GM12801 (cell line): ENCODE results near the gene TTC27.

ENCODE experiments used
- TF ChIP-seq, protein P1 (sequence below): IDR thresholded peaks from one replicate; pipeline ENCODE4 v1.5.1; 2011; ENCODE audit warnings: control low read depth; ENCODE audit not compliant: insufficient read length; ENCODE audit errors: extremely low read depth

The TTC27 gene

DNA sequence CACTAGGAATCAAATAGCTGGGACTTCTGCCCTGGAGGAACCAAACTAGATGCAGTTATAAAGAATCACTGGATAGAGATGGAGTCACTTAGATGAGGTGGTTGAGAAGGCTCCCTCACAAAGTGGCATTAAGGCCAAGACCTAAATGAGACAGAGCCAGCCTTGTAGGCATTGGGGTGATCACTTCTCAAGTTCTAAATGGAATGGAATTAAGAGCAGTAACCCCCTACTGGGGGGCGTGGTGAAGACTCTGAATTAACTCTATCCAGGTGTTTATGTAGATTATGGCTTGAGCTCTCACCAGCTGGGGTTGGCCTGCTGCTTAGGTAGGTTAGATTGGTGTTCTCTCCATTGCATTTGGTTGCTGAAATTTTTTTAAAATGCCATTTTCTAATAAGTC, 71.3 kb downstream of the TTC27 start:
- TF ChIP-seq, protein P1, sequence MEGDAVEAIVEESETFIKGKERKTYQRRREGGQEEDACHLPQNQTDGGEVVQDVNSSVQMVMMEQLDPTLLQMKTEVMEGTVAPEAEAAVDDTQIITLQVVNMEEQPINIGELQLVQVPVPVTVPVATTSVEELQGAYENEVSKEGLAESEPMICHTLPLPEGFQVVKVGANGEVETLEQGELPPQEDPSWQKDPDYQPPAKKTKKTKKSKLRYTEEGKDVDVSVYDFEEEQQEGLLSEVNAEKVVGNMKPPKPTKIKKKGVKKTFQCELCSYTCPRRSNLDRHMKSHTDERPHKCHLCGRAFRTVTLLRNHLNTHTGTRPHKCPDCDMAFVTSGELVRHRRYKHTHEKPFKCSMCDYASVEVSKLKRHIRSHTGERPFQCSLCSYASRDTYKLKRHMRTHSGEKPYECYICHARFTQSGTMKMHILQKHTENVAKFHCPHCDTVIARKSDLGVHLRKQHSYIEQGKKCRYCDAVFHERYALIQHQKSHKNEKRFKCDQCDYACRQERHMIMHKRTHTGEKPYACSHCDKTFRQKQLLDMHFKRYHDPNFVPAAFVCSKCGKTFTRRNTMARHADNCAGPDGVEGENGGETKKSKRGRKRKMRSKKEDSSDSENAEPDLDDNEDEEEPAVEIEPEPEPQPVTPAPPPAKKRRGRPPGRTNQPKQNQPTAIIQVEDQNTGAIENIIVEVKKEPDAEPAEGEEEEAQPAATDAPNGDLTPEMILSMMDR, result no peak

DNA sequence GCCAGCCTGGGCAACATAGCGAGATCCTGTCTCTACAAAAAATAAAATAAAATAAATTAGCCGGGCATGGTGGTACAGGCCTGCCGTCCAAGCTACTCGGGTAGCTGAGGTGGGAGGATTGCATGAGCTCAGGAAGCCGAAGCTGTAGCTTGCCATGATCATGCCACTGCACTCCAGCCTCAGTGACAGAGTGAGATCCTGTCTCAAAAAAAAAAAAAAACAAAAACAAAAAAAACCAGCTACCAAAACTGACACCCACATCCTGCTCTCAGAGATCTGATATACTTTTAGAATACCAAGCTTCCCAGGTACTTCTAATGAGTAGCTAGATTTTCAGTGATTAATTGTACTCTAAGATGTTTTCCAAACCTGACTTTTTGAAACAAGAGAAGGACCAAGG, 74.0 kb downstream of the TTC27 start:
- TF ChIP-seq, protein P1, result no peak

DNA sequence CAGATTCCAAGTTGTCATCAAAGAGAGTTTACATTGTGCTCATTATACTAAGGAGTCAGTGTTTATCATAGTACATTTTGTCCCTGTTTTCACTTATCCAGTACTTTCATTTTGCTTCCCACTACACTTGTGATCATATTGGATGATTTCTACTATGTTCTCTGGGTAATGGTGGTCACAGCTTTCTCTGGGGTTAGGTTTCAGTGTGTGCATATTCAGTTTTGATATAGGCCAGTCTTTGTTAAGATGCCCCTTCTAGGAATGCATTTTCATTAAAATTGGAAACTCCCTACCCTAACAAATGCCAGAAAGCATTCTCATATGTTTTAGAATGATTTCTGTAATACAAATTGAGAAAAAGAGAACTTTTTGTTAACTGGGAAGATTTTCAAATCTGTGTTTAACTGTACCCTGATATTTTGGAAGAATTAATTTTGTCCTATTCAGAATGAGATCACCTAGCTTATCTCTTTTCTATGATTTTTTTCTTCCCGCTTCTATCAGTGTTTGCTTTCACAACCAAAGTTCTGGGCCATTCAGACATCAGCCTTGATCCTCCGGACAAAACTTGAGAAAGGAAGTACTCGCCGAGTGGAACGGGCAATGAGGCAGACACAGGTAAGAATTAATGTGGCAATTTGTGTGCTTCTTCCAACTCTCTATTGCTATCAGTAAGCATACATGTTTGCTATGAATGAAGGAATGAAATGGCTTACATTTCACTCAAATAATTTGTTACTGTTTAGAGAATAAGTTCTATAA, 74.6 kb downstream of the TTC27 start:
- TF ChIP-seq, protein P1, result no peak

DNA sequence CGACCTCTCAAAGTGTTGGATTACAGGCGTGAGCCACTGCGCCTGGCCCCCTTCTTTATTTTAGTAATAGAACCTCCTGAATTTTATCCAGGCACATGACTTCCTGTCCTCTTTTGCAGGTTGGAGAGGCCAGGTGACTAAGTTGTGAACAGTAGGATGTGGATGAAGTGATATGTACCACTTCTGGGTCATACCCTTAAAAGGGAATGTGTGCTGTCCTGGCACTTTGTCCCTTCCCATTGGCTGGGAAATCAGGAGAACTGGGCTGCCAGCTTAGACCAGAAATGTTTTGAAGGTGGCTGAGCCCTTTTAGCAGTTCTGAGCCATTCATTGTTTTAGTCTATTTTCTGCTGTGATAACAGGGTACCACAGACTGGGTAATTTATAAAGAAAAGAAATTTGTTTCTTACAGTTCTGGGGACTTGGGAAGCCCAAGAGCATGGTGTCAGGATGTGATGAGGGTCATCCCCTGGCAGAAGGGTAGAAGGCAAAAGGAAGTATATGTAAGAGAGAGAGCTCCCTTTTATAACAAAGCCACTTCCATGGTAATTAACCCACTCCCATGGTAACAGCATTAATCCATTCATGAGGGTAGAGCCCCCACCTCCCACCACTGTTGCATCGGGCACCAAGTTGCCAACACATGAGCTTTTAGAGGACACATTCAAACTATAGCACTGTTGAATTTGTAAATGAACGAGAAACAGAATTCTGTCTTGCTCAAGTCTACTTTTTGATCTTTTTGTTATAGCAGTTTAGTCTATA, 79.1 kb downstream of the TTC27 start:
- TF ChIP-seq, protein P1, result no peak

DNA sequence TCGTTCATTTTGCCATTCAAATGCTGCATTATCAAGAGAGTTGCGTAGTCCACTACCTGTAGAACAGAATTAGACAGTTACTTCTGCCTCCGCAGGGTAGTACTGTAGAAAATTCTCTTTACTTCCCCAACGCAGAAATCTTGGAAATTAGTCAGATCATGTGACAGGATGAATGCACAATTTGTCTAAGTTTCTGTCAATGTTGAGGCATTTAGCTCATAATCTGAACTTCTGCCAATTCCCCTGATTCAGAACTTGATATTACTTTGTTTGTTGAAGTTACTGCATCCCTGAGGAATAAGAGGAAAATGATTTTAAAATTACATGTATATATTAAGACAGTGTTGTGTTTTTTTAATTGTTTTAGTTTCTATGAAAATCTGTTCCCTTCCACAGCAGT, 83.4 kb downstream of the TTC27 start:
- TF ChIP-seq, protein P1, result no peak

DNA sequence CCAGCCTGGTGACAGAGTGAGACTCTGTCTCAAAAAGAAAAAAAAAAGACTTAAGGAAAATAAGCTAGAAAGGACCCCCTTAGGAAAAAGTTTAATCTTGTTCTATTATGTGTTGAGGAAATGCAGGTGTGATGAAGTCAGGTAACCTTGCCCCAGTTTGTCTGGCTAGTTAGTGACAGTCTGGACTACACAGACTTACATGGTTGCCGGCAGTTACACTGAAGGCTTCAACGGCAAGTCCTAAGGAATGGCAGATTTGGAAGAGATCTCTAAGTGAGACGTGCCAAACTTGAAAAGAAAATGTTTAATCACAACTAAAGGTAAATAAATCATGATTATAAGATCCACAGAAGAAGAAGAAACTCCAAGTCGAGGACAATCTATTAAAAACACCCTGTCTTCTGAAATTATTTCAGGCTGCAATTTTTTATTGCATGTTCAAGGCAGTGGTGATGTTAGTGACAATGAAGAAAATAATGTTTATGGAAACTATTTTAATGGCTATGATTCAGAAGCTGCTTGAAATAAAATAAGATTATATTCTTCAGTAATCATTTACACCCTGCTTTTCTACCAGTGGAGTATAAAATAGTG, 84.2 kb downstream of the TTC27 start:
- TF ChIP-seq, protein P1, result no peak

DNA sequence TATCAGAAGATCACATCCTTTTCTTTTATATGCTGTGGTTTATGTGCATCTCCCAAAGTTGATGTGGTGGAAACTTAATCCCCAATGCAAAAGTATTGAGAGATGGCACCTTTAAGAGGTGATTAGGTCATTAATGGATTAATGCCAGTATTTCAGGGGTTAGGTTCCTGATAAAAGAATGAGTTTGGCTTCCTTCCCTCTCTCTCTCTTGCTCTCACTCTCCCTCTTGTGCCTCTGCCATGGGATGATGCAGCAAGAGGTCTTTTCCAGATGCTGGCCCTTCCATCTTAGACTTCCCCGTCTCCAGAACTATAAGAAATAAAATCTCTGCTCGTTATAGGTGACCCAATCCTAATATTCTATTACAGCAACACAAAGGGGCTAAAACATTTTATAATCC, 85.0 kb downstream of the TTC27 start:
- TF ChIP-seq, protein P1, result no peak
